Measurements from ENCODE around the gene CHRNA3.

The CHRNA3 gene

GRCh38 chr15:78620527-78621421 lies at the start of gene CHRNA3:
CHRNA3 (minus strand) TSS chr15:78620996; CDS start chr15:78620794, 202 bp downstream.
- in situ Hi-C loops (cut with MboI; ENCODE audit: low sequenced_read_pairs): no loop called here

GRCh38 chr15:78668987-78669386 lies 48.2 kb upstream of the CHRNA3 start:
- in situ Hi-C loops (cut with MboI; ENCODE audit: low sequenced_read_pairs): no loop called here

GRCh38 chr15:78667578-78668236 lies 46.9 kb upstream of the CHRNA3 start:
- in situ Hi-C loops (cut with MboI; ENCODE audit: low sequenced_read_pairs): no loop called here

- in situ Hi-C loops (cut with MboI; ENCODE audit: low sequenced_read_pairs): no loop called here
These were observed 45.2 kb upstream of the CHRNA3 start for GRCh38 chr15:78666010-78666409.

- in situ Hi-C loops (cut with MboI; ENCODE audit: low sequenced_read_pairs): no loop called here
These were observed 42.9 kb upstream of the CHRNA3 start for GRCh38 chr15:78663703-78664102.

GRCh38 chr15:78662028-78662427 lies 41.2 kb upstream of the CHRNA3 start:
- in situ Hi-C loops (cut with MboI; ENCODE audit: low sequenced_read_pairs): no loop called here

GRCh38 chr15:78661001-78661400 lies 40.2 kb upstream of the CHRNA3 start:
- in situ Hi-C loops (cut with MboI; ENCODE audit: low sequenced_read_pairs): no loop called here

- in situ Hi-C loops (cut with MboI; ENCODE audit: low sequenced_read_pairs): no loop called here
These were observed 39.8 kb upstream of the CHRNA3 start for GRCh38 chr15:78660584-78660983.

GRCh38 chr15:78658823-78659222 lies 38.0 kb upstream of the CHRNA3 start:
- in situ Hi-C loops (cut with MboI; ENCODE audit: low sequenced_read_pairs): no loop called here

- in situ Hi-C loops (cut with MboI; ENCODE audit: low sequenced_read_pairs): no loop called here
These were observed 33.5 kb upstream of the CHRNA3 start for GRCh38 chr15:78654272-78654671.

GRCh38 chr15:78651930-78652615 lies 31.3 kb upstream of the CHRNA3 start:
- in situ Hi-C loops (cut with MboI; ENCODE audit: low sequenced_read_pairs): no loop called here

- in situ Hi-C loops (cut with MboI; ENCODE audit: low sequenced_read_pairs): no loop called here
These were observed 30.2 kb upstream of the CHRNA3 start for GRCh38 chr15:78651007-78651406.

GRCh38 chr15:78650022-78650421 lies 29.2 kb upstream of the CHRNA3 start:
- in situ Hi-C loops (cut with MboI; ENCODE audit: low sequenced_read_pairs): no loop called here

- in situ Hi-C loops (cut with MboI; ENCODE audit: low sequenced_read_pairs): no loop called here
These were observed 24.2 kb upstream of the CHRNA3 start for GRCh38 chr15:78645009-78645408.

GRCh38 chr15:78642331-78642730 lies 21.5 kb upstream of the CHRNA3 start:
- in situ Hi-C loops (cut with MboI; ENCODE audit: low sequenced_read_pairs): no loop called here

GRCh38 chr15:78641749-78642275 lies 21.0 kb upstream of the CHRNA3 start:
- in situ Hi-C loops (cut with MboI; ENCODE audit: low sequenced_read_pairs): no loop called here

GRCh38 chr15:78641102-78641748 lies 20.4 kb upstream of the CHRNA3 start, which contains the start of gene CHRNB4:
CHRNB4 (minus strand) TSS chr15:78641210; CDS start chr15:78641133, 77 bp downstream.
- in situ Hi-C loops (cut with MboI; ENCODE audit: low sequenced_read_pairs): no loop called here

GRCh38 chr15:78640527-78641101 lies 19.8 kb upstream of the CHRNA3 start:
- in situ Hi-C loops (cut with MboI; ENCODE audit: low sequenced_read_pairs): no loop called here

- in situ Hi-C loops (cut with MboI; ENCODE audit: low sequenced_read_pairs): no loop called here
These were observed 18.0 kb upstream of the CHRNA3 start for GRCh38 chr15:78638658-78639314.

Data from HL-60/S4 treated with phorbol 12-myristate 13-acetate at 8.2 ng/mL for 4 days and 3 days (cell line).